NCI-H2081 (cell line): ENCODE data around the gene ESR1.

ENCODE experiments used
- DNase-seq, 2 experiments: peaks; one replicate each; lab custom pipeline; 2025; lab: John Stamatoyannopoulos, UW

ESR1 gene

GRCh38 chr6:152173957-152174356 is 366.5 kb downstream of the ESR1 start:
- DNase-seq, result no peak

- no peak for DNase-seq
Measured at GRCh38 chr6:152176268-152176667, 368.8 kb downstream of the ESR1 start.
